Stimulated activated CD8-positive, alpha-beta memory T cell treated with anti-CD3 and anti-CD28 coated beads, Interleukin-12 subunit alpha, Interleukin-12 subunit beta, amount 100 ng/mL, for 24 hours (primary cell): ENCODE results near the gene SHISA4.
"Not testable (repeated sequence)": the region's sequence is repeated elsewhere in the genome, so short reads cannot be mapped to it uniquely, and the experiment has no call there.

Experiments
- DNase-seq: peaks from one replicate; pipeline ENCODE4 v3.0.0-alpha.2; 2020; ENCODE audit errors: extremely low read depth

SHISA4 gene

GRCh38 chr1:201898240-201898894, 9.7 kb downstream of the SHISA4 start:
- DNase-seq: no peak

GRCh38 chr1:201898992-201899391, 10.3 kb downstream of the SHISA4 start:
- DNase-seq: no peak

- no peak for DNase-seq
Measured at GRCh38 chr1:201899683-201900429, 11.2 kb downstream of the SHISA4 start.

- DNase-seq: no peak
Measured at GRCh38 chr1:201900476-201900875, 11.8 kb downstream of the SHISA4 start.

GRCh38 chr1:201901036-201901435, 12.3 kb downstream of the SHISA4 start:
- DNase-seq: not testable (repeated sequence)

GRCh38 chr1:201902198-201902597, 13.5 kb downstream of the SHISA4 start:
- DNase-seq: no peak

GRCh38 chr1:201903135-201903534, 14.4 kb downstream of the SHISA4 start:
- no peak for DNase-seq

- no peak for DNase-seq
Measured at GRCh38 chr1:201904579-201904978, 15.9 kb downstream of the SHISA4 start.

- no peak for DNase-seq
Measured at GRCh38 chr1:201905234-201905890, 16.7 kb downstream of the SHISA4 start.

- DNase-seq: no peak
Measured at GRCh38 chr1:201906336-201906735, 17.6 kb downstream of the SHISA4 start.

- no peak for DNase-seq
Measured at GRCh38 chr1:201907621-201908020, 18.9 kb downstream of the SHISA4 start.

GRCh38 chr1:201911826-201912571, 23.3 kb downstream of the SHISA4 start:
- DNase-seq: no peak

- no peak for DNase-seq
Measured at GRCh38 chr1:201912832-201913231, 24.1 kb downstream of the SHISA4 start.

- no peak for DNase-seq
Measured at GRCh38 chr1:201914456-201915235, 25.9 kb downstream of the SHISA4 start.

- DNase-seq: no peak
Measured at GRCh38 chr1:201916649-201917249, 28.1 kb downstream of the SHISA4 start.

- no peak for DNase-seq
Measured at GRCh38 chr1:201917362-201918033, 28.8 kb downstream of the SHISA4 start.

- DNase-seq: no peak
Measured at GRCh38 chr1:201918343-201918742, 29.6 kb downstream of the SHISA4 start.

GRCh38 chr1:201921952-201922558, 33.4 kb downstream of the SHISA4 start:
- no peak for DNase-seq

GRCh38 chr1:201925301-201925567, 36.5 kb downstream of the SHISA4 start:
- no peak for DNase-seq

- no peak for DNase-seq
Measured at GRCh38 chr1:201925981-201926645, 37.4 kb downstream of the SHISA4 start.
